Vagina (tissue), 2 donors: ENCODE data around the gene ADPRS. TPM values are rescaled to one million over a fixed set of nuclear protein-coding genes. Genes with fewer than 3 reads are reported as not detected.
A peak's percentile ranks its signal among the peaks of the same experiment; 100 is the strongest.

Experiments used
- DNase-seq, 2 donors: peaks; one replicate each; pipeline ENCODE4 v3.0.0-alpha.2; 2017; ENCODE audit errors: extremely low spot score in 2 of 2
- H3K27ac ChIP-seq: fragments of 200-600 bp; sonication (generic); one replicate; pipeline ENCODE4 v1.5.1; 2019
- H3K27me3 ChIP-seq: fragments of 200-600 bp; sonication (generic); one replicate; pipeline ENCODE4 v1.5.1; 2019
- H3K36me3 ChIP-seq, 2 donors: fragments of 200-600 bp; sonication (generic); one replicate each; pipeline ENCODE4 v1.5.1; 2017 to 2019
- H3K4me1 ChIP-seq: fragments of 200-600 bp; sonication (generic); one replicate; pipeline ENCODE4 v1.5.1; 2019
- H3K4me3 ChIP-seq, 2 donors: fragments of 200-600 bp; sonication (generic); 1 replicate in 1 of 2; 2 replicates in 1 of 2; pipeline ENCODE4 v1.5.1; 2016 to 2019
- H3K9me3 ChIP-seq: fragments of 200-600 bp; sonication (generic); one replicate; pipeline ENCODE4 v1.5.1; 2019
- CTCF ChIP-seq, 3 experiments: fragments of 450-650 bp in 2 of 3; fragments of 200-600 bp in 1 of 3; sonication (generic) in 1 of 3; IDR thresholded peaks; one replicate each; pipeline ENCODE4 v1.5.1; 2017 to 2019; ENCODE audit warnings: antibody characterized with exemption in 3 of 3, mild to moderate bottlenecking in 2 of 3, moderate library complexity in 2 of 3
- POLR2A ChIP-seq, 2 donors: fragments of 450-650 bp; IDR thresholded peaks; one replicate each; pipeline ENCODE4 v1.6.1; 2017; ENCODE audit warnings: antibody characterized with exemption in 2 of 2, mild to moderate bottlenecking in 2 of 2, moderate library complexity in 2 of 2
- POLR2AphosphoS5 ChIP-seq, 2 donors: sonication (generic); formaldehyde crosslinking; IDR thresholded peaks; one replicate each; pipeline ENCODE4 v1.9.0; 2017; ENCODE audit warnings: antibody characterized with exemption in 2 of 2, mild to moderate bottlenecking in 2 of 2, low read depth in 1 of 2; ENCODE audit not compliant: insufficient read depth in 1 of 2
- intact Hi-C: fragments of 100-400 bp; cut with DNase I; formaldehyde crosslinking; loops from one replicate; pipeline ENCODE4 v1.15.1; 2023
- total RNA-seq: library from RNA; depleted of rRNA; stranded (reverse); fragments of >200 nt; gene quantifications from one replicate; pipeline ENCODE4 v1.2.3, GENCODE V29; 2016

The ADPRS gene
- total RNA-seq, 1 donor from 2014 or later, result 32.2 TPM

DNA sequence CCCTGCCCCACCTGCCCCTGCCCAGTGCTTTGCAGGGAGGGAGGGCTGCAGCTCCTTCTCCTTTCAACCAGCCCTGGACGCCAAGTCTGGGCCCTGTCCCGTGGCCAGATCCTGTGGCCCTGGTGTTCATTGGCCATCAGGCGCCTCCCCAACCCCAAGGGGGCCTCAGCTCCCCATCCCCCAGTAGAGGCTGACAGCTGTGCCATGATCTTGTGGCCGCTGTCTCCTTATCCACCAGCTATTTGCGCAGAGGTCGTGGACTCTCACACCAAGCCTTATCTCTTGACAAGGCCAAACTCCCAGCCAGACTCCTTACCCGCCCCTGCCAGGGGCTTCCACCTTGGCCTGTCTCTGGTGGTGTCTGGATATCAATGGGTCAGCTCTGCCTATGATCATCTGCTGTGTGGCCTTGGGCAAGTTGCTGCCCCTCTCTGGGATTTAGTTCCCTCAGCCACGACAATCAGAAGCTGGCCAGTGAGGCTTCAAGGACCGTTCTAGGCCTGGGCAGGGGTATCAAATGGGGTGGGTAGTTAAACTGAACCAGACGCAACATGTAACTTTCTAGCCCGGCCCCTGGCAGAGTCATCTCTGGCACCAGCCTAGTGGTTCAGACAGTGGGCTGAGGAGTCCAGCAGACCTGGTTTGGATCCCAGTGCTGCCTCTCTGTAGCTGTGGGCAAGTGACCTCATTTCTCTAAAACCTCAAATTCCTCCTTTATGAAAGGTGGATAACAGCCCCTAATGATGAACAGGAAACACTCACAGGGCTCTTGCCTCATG is 39.6 kb downstream of the ADPRS start:
- TF ChIP-seq POLR2A (IDR thresholded peaks at IDR 0.05) (no peak), POLR2AphosphoS5 (IDR thresholded peaks at IDR 0.05; ENCODE audit: insufficient read depth in 1 of 2, low read depth in 1 of 2) (no peak), CTCF (IDR thresholded peaks at IDR 0.05) (no peak)
- Histone ChIP-seq H3K4me1 (peaks cover 33% of the 10 kb centered on the region), H3K36me3 (no peaks in the 10 kb centered on the region), H3K27ac (no peak overlapping the region), H3K4me3 (no peak overlapping the region), H3K27me3 (no peaks in the 10 kb centered on the region), H3K9me3 (no peaks in the 10 kb centered on the region)
- intact Hi-C loops, result no loop called here
- no peak for DNase-seq

GRCh38 chr1:36128905-36129206 is 40.2 kb downstream of the ADPRS start:
- no peak overlapping the region for H3K27ac ChIP-seq
- no peak for TF ChIP-seq POLR2AphosphoS5 (IDR thresholded peaks at IDR 0.05; ENCODE audit: insufficient read depth in 1 of 2, low read depth in 1 of 2)
- no peak for TF ChIP-seq CTCF (IDR thresholded peaks at IDR 0.05)
- TF ChIP-seq POLR2A (IDR thresholded peaks at IDR 0.05), result no peak

DNA sequence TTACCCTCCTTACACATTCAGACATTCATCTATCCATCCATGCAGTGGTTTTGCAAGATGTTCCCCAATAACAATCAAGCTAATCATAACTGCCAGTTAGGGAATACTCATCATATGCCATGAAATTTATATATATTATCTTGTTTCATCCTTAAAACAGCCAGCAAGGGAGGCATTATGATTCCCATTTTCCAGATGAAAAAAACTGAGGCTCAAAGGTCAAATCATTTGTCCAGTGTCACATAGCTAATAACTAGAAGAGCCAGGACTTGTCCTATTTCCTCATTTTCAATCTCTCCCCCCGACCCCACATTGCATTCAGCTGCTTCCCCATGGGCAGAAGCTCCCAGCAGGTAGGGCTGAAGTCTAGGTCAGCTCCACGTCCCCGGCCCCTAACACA is 43.3 kb downstream of the ADPRS start:
- H3K4me1 ChIP-seq, result peaks cover 38% of the 10 kb centered on the region
- no peak overlapping the region for H3K4me3 ChIP-seq
- no peak overlapping the region for H3K27ac ChIP-seq
- TF ChIP-seq POLR2A (IDR thresholded peaks at IDR 0.05), result no peak
- TF ChIP-seq POLR2AphosphoS5 (IDR thresholded peaks at IDR 0.05; ENCODE audit: insufficient read depth in 1 of 2, low read depth in 1 of 2), result no peak
- TF ChIP-seq CTCF (IDR thresholded peaks at IDR 0.05), result no peak
- no peaks in the 10 kb centered on the region for H3K36me3 ChIP-seq
- intact Hi-C loops, result loop anchor here (5.0 kb wide), 1 partner anchor 35 kb away; no protein-coding TSS in a partner anchor
- DNase-seq, result no peak
- no peaks in the 10 kb centered on the region for H3K27me3 ChIP-seq
- no peaks in the 10 kb centered on the region for H3K9me3 ChIP-seq

More at GRCh38 chr1:36128905-36129206, 40.2 kb downstream of the ADPRS start:
- H3K4me3 ChIP-seq, result no peak overlapping the region
- no peaks in the 10 kb centered on the region for H3K27me3 ChIP-seq
- intact Hi-C loops, result no loop called here
- no peaks in the 10 kb centered on the region for H3K9me3 ChIP-seq
- DNase-seq, result no peak
- H3K4me1 ChIP-seq, result peaks cover 33% of the 10 kb centered on the region
- no peaks in the 10 kb centered on the region for H3K36me3 ChIP-seq

- DNase-seq, result no peak
- Histone ChIP-seq H3K27ac (peak overlapping the region; percentile 82), H3K27me3 (no peaks in the 10 kb centered on the region), H3K4me3 (no peak overlapping the region), H3K9me3 (no peaks in the 10 kb centered on the region), H3K4me1 (peaks cover 40% of the 10 kb centered on the region), H3K36me3 (peaks cover 0 to 13% of the 10 kb centered on the region in 2 donors)
- peak in 1 of 2 donors; percentile 42 for TF ChIP-seq POLR2AphosphoS5 (IDR thresholded peaks at IDR 0.05; ENCODE audit: insufficient read depth in 1 of 2, low read depth in 1 of 2)
- TF ChIP-seq POLR2A (IDR thresholded peaks at IDR 0.05), result no peak
- intact Hi-C loops, result loop anchor here (5.0 kb wide), 1 partner anchor 36 kb away; no protein-coding TSS in a partner anchor
Measured at GRCh38 chr1:36133484-36133883, 44.8 kb downstream of the ADPRS start.

GRCh38 chr1:36134031-36134430 is 45.3 kb downstream of the ADPRS start:
- TF ChIP-seq POLR2A (IDR thresholded peaks at IDR 0.05) (no peak), CTCF (IDR thresholded peaks at IDR 0.05) (no peak), POLR2AphosphoS5 (IDR thresholded peaks at IDR 0.05; ENCODE audit: insufficient read depth in 1 of 2, low read depth in 1 of 2) (no peak)
- Histone ChIP-seq H3K36me3 (peaks cover 0 to 15% of the 10 kb centered on the region in 2 donors), H3K9me3 (no peaks in the 10 kb centered on the region), H3K27ac (peak overlapping the region; percentile 82), H3K27me3 (no peaks in the 10 kb centered on the region), H3K4me1 (peaks cover 40% of the 10 kb centered on the region), H3K4me3 (no peak overlapping the region)
- intact Hi-C loops, result loop anchor here (5.0 kb wide), 1 partner anchor 37 kb away; no protein-coding TSS in a partner anchor
- no peak for DNase-seq
